Esophagus (tissue), 2 donors: ENCODE measurements around the gene SYNPO. TPM values are rescaled to one million over a fixed set of nuclear protein-coding genes. Genes with fewer than 3 reads are reported as not detected.

ENCODE experiments used
- H3K27ac ChIP-seq, 2 donors: one replicate each; pipeline ENCODE4 v1.5.1; 2013; ENCODE audit warnings: low read depth in 2 of 2, mild to moderate bottlenecking in 2 of 2, inconsistent platforms in 1 of 2, low read length in 1 of 2, moderate library complexity in 1 of 2
- H3K27me3 ChIP-seq, 2 donors: one replicate each; pipeline ENCODE4 v1.6.1; 2013; ENCODE audit warnings: low read length in 2 of 2, control low read depth in 1 of 2, mild to moderate bottlenecking in 1 of 2; ENCODE audit not compliant: insufficient read depth in 2 of 2, control insufficient read depth in 1 of 2
- H3K36me3 ChIP-seq, 2 donors: one replicate each; pipeline ENCODE4 v1.6.1; 2013; ENCODE audit warnings: low read length in 1 of 2; ENCODE audit not compliant: control insufficient read depth in 2 of 2, insufficient read depth in 2 of 2
- H3K4me1 ChIP-seq, 2 donors: one replicate each; pipeline ENCODE4 v1.6.1; 2013; ENCODE audit warnings: low read length in 1 of 2; ENCODE audit not compliant: control insufficient read depth in 2 of 2, insufficient read depth in 2 of 2
- H3K4me3 ChIP-seq, 2 donors: one replicate each; pipeline ENCODE4 v1.5.1; 2013; ENCODE audit warnings: low read length in 2 of 2, mild to moderate bottlenecking in 2 of 2, low read depth in 1 of 2, moderate library complexity in 1 of 2
- H3K9me3 ChIP-seq, 2 donors: one replicate each; pipeline ENCODE4 v1.6.1; 2013; ENCODE audit warnings: mild to moderate bottlenecking in 2 of 2, low read depth in 1 of 2, low read length in 1 of 2, moderate library complexity in 1 of 2; ENCODE audit not compliant: control insufficient read depth in 2 of 2, insufficient read depth in 1 of 2
- WGBS, 2 donors: extraction: QIAGEN DNeasy Blood & Tissue Kit; methylation state at CpG; one replicate each; pipeline ENCODE4 v1.1.7; 2013; 5-methylcytosine and 5-hydroxymethylcytosine counted together
- polyA plus RNA-seq, 2 donors: library from polyadenylated mRNA; stranded (reverse); fragments of 200-250 nt; gene quantifications; one replicate each; pipeline ENCODE4 v1.2.3, GENCODE V29; 2013
- donor health status: healthy with polysubstance abuse.
- donor health status: Bipolar disorder and iron deficiency.

The SYNPO gene
- polyA plus RNA-seq, 2 donors: 4.3 to 5.0 TPM

DNA sequence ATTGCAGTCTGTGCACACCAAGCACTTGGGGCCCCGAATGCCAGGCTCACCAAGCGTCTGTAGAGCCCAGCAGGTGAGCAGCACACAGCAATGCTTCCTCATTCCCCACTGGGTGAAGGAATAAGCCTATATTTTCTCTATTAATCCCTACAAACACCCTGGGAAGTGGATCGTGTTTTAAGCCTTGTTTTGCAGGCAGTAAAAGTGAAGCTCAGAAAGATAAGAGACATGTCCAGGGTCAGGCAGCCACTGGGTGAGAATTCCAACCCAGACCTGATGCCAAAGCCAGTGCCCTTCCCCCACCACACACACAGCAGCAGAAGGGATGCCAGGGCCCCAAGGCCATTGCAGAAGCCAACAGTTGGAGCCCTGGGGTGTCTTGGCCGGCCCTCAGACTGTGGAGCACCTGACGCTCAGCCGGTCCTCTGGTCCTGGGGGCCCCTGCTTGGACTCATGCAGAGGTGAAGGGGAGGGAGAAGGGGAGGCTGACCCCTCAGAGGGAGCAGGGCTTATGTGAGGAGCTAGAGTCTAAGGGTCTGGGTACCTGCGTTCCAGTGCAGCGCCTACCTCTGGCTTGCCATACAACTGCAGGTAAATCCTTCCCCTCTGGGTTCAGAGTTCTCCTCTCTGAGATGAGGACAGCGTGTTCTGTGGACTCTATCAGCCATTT, 26.3 kb upstream of the SYNPO start:
- Histone ChIP-seq H3K27me3 (no peaks in the 10 kb centered on the region), H3K4me3 (no peak overlapping the region), H3K9me3 (no peaks in the 10 kb centered on the region), H3K4me1 (peaks cover 17 to 34% of the 10 kb centered on the region in 2 donors), H3K27ac (no peak overlapping the region), H3K36me3 (no peaks in the 10 kb centered on the region)
- 58 to 66% methylated on average over 9 of the region's 9 CpGs for WGBS, 2 donors

- peak overlapping the region in 1 of 2 donors; percentile 27 for H3K27ac ChIP-seq
These were observed 25.8 kb upstream of the SYNPO start for GRCh38 chr5:150614661-150615060.

DNA sequence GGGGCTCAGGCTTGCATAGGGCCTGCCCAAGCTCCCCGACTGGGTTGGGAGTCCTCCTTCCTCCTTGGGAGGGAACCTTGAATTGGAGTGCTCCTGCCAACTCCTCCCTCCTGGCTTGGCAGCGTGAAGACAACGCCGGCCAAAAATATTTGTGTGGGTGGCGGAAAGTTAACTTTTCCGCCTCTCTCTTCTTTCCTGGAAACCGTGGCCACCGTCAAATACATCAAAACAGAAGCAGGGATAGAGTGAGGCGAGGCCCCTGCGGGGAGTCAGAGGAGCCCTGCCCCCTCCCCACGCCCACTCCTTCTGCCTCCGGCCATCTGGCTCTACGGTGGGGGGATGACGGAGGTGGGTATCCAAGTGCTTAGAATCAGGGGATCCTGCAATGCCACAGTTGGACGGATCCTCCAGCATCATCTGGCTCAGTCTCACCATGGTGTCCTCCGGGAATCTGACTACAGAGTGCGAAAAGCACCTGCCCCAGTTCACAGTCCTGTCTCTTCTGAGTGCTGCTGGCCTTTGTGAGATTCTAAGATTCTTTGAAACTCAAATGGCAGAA, 25.2 kb upstream of the SYNPO start:
- Histone ChIP-seq H3K27me3 (no peaks in the 10 kb centered on the region), H3K4me3 (no peak overlapping the region), H3K27ac (peak overlapping the region; percentile 61 to 81), H3K36me3 (no peaks in the 10 kb centered on the region), H3K4me1 (peaks cover 21 to 34% of the 10 kb centered on the region in 2 donors), H3K9me3 (no peaks in the 10 kb centered on the region)
- WGBS, 2 donors: 8 to 10% methylated on average over 17 of the region's 17 CpGs

More at GRCh38 chr5:150614661-150615060, 25.8 kb upstream of the SYNPO start:
- 65 to 67% methylated on average over 4 of the region's 4 CpGs for WGBS, 2 donors
- peaks cover 21 to 34% of the 10 kb centered on the region in 2 donors for H3K4me1 ChIP-seq
- no peaks in the 10 kb centered on the region for H3K27me3 ChIP-seq
- H3K9me3 ChIP-seq: no peaks in the 10 kb centered on the region
- no peak overlapping the region for H3K4me3 ChIP-seq
- H3K36me3 ChIP-seq: no peaks in the 10 kb centered on the region

GRCh38 chr5:150616024-150616470, 24.4 kb upstream of the SYNPO start:
- Histone ChIP-seq H3K36me3 (no peaks in the 10 kb centered on the region), H3K27ac (peak overlapping the region in 1 of 2 donors; percentile 13), H3K9me3 (no peaks in the 10 kb centered on the region), H3K27me3 (no peaks in the 10 kb centered on the region), H3K4me3 (no peak overlapping the region), H3K4me1 (peaks cover 21 to 34% of the 10 kb centered on the region in 2 donors)
- WGBS, 2 donors: 22 to 43% methylated on average over 5 of the region's 5 CpGs

GRCh38 chr5:150616506-150616905, 24.0 kb upstream of the SYNPO start:
- Histone ChIP-seq H3K27ac (no peak overlapping the region), H3K4me3 (no peak overlapping the region), H3K4me1 (peaks cover 21 to 32% of the 10 kb centered on the region in 2 donors), H3K9me3 (no peaks in the 10 kb centered on the region), H3K36me3 (no peaks in the 10 kb centered on the region), H3K27me3 (no peaks in the 10 kb centered on the region)
- WGBS, 2 donors: 88 to 90% methylated on average over 1 of the region's 1 CpG

DNA sequence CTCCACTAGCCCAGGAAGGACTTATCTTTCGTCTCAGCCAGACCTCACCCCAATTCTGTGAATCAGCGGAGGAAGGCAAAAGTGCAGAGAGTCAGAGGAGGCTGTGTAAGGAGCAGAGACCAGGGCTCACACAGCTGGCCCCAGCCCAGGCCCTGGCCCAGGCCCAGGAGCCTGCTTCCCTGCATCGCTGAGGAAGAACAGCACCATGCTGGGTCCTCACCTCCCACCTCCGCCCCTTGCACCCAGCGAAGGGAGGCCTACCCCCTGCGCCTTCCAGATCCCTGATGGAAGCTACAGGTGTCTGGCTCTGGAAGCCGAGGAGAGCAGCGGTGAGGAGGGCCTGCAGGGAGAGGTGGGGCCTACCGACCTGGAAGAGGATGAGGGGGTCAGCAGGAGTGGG, 22.3 kb upstream of the SYNPO start:
- Histone ChIP-seq H3K27ac (peak overlapping the region; percentile 11 to 23), H3K27me3 (no peaks in the 10 kb centered on the region), H3K9me3 (no peaks in the 10 kb centered on the region), H3K4me3 (no peak overlapping the region), H3K4me1 (peaks cover 19 to 28% of the 10 kb centered on the region in 2 donors), H3K36me3 (no peaks in the 10 kb centered on the region)
- WGBS, 2 donors: 77 to 78% methylated on average over 9 of the region's 9 CpGs

GRCh38 chr5:150618588-150619281, 21.7 kb upstream of the SYNPO start:
- peak overlapping the region; percentile 40 to 63 for H3K27ac ChIP-seq
- H3K4me3 ChIP-seq: no peak overlapping the region
- H3K36me3 ChIP-seq: no peaks in the 10 kb centered on the region
- peaks cover 19 to 25% of the 10 kb centered on the region in 2 donors for H3K4me1 ChIP-seq
- WGBS, 2 donors: 67% methylated on average over 17 of the region's 17 CpGs
- H3K27me3 ChIP-seq: no peaks in the 10 kb centered on the region
- no peaks in the 10 kb centered on the region for H3K9me3 ChIP-seq

- Histone ChIP-seq H3K27ac (peak overlapping the region; percentile 40 to 63), H3K4me1 (peaks cover 18 to 23% of the 10 kb centered on the region in 2 donors), H3K4me3 (no peak overlapping the region), H3K9me3 (no peaks in the 10 kb centered on the region), H3K27me3 (no peaks in the 10 kb centered on the region), H3K36me3 (no peaks in the 10 kb centered on the region)
- 48 to 49% methylated on average over 24 of the region's 24 CpGs for WGBS, 2 donors
These were observed 20.9 kb upstream of the SYNPO start for GRCh38 chr5:150619359-150620230.

- H3K9me3 ChIP-seq: no peaks in the 10 kb centered on the region
- WGBS, 2 donors: 68 to 70% methylated on average over 5 of the region's 5 CpGs
- no peak overlapping the region for H3K4me3 ChIP-seq
- H3K4me1 ChIP-seq: peaks cover 10 to 20% of the 10 kb centered on the region in 2 donors
- no peak overlapping the region for H3K27ac ChIP-seq
- H3K36me3 ChIP-seq: no peaks in the 10 kb centered on the region
- no peaks in the 10 kb centered on the region for H3K27me3 ChIP-seq
These were observed 19.2 kb upstream of the SYNPO start for GRCh38 chr5:150621301-150621700.
